ENCODE results near the gene C1orf21.

C1orf21 gene

DNA sequence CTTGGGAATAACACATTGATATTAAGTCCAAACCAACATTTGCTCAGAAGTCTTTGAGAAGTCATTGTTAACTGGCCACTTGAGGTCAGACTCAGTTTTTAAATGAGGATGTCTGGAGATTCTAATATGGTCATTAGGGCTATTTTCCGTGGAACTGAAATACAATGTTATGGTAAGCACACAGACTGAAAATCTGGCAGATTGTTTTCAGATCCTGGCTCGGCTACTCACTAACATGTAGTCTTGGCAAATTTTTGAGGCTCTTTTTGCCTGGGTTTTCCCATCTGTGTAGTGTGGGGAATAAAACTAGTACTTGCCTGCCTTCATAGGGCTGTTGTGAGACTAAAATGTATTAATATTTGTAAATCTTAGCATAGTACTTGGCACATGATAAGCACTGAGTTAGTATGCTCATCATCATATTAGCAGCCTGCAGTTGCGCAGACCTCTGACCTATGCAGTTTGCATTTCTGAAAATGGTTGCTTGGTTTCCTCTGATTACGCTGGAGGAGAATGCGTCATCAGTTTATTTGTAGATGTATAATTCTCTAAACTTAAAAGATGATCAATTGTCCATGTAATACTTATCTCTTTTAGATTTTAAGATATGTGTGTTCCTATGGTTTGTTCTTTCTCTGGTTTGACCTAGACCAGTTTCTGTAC is 100.8 kb downstream of the C1orf21 start:
- DNase-seq, result no peak

GRCh38 chr1:184489908-184490307 is 103.1 kb downstream of the C1orf21 start:
- no peak for DNase-seq

- no peak for DNase-seq
Observed at GRCh38 chr1:184492536-184492935, 105.7 kb downstream of the C1orf21 start.

DNA sequence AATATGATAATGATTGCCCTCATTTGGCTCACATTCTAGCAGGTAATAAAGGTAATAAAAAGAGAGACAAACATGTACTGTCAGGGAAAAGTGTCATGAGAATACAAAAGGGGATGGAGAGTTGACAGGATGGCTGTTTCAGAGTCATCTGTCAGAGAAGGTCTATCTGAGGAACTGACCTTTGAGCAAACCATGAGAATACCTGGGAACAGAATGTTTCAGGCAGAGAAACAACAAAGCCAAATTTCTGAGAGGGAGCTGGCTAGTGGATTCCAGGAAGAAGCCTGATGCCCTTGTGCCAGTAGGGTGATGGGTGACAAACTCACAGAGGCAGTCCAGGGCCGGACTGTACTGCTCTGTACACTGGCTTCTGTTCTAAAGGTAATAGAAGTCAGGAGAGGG is 107.2 kb downstream of the C1orf21 start:
- no peak for DNase-seq

DNA sequence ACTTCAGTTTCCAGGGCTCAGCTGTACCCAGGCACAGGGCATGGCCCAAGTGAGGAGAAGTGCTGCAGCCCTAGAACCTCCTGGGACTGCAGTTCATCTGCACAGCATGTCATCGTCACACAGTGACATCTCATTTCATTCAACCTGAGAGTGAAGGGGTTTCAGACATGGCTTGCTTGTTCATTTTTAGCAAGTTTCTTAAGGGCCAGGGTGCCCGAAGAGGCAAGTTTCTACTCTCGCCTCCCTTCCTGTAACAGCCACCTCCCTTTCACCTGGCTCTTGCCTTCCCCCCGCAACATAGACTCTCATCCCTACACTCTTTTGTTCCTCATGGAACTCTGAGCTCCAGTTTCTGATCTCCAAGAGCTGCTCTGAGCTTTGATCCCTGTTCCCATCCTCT is 108.1 kb downstream of the C1orf21 start:
- no peak for DNase-seq

DNA sequence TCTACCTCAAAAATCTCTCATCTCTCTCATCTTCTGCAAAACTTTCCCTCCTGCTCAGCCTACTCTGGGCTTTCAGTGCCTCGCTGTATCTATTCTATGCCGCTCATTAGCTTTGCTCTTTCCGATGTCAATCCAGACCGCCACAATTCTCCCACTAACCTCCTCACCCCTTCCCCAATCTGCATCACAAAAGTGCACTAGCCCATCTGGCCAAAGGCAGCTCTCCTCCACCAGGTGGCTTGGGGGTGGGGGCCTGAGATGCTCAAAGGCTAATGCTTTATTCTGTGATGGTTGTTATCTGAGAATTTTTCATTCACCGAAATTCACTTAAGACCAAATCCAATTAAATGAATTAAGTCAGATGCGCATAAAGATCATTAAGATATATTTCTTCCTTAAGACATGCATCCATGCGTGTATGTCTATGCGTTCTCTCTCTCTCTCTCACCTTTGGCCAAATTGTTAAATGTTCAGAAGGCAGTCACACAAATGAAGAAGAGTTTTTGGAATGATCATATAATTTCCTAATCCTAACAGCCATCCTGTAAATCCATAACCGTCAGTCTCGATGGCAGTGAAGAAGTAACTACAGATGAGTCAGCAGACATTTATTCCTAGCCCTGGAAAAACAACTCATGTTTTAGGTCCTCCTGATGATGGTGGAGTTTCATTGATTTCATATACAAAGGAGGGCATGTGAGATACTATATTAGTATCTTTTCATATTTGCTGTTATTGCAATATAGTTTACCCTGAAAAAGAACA is 111.3 kb downstream of the C1orf21 start:
- DNase-seq, result no peak

- DNase-seq, result no peak
Observed at GRCh38 chr1:184499616-184500015, 112.8 kb downstream of the C1orf21 start.

DNA sequence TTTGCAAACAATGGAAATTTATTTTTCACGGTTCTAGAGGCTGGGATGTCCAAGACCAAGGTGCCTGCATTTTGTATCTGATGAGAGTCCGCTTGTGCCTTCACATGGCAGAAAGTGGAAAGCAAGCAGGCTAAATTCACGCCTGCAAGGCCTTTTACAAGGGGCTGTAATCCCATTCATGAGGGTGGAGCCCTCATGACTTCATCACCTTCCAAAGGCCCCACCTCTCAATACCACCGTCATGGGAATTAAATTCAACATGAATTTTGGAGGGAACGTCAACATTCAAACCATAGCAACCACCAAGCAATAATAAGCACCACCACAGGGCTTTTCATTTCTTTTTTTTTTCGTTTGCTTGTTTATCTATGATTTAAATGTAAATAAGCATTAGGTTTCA is 115.3 kb downstream of the C1orf21 start:
- peak; percentile 28 to 34 for DNase-seq

DNA sequence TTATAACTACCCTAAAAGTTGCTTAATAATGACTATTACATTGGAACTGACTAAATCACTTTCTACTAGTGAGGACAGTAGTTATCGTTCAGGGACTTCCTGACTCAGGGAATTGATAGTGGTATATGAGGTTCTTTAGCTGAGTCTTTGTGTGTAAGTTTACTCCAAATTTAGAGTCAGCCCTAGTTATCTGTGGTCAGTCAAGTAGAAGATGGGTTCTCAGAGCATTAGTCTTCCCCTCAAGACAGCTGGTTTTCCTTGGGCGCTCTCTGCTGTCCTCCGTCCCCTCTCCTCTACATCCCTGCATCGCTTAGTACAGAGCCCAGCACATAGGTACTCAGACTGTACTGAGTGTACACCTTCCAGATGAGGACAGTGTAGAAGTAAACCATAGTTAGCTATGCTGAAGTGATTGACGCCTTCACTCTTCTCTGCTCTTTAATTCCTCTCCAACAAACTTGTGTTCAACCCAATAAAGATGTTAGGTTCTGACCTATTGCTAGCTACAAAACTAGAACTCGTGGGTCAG is 116.5 kb downstream of the C1orf21 start:
- DNase-seq, result no peak

DNA sequence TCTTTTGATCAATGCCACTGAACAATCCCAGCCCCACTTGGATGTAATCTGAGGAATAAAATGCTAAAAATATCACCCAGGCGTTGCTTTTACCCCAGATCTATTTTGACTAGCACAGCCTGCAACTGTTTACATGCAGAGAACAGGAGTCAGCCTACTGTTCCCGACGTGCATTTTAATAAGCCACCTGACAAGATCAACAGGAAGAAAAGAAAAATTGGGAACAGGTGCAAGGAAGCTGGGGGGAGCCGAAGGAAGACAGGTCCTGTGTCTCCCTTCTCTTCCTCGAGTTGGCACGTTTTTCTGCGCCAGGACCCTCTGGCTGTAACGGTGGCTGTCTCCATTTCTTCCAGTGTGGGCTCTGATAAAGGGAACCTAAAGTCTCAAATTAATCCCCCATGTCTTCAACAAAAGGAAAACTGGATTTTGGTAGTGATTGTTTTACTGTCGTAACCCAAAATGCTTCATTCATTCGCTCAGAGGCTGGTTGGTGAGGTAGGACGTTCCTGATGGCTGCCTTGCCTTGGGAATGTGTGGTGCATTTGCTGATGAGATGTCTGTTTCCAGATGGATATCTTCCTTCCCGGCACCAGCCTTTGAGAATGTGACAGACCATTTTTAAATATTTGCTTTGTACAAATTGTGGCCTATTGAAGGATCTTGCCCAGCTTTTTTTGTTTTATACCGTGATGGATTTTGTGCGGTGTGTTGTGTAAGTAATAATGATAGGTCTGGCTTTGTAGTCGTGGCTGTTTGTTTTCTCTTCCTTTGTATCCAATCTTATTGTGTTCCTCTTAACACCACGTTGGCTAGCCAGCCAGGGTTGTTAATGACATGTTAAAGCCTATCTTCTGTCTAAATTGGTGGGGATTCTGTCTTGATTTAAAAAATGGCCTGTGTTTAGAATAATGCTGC is 117.5 kb downstream of the C1orf21 start:
- DNase-seq, result peak; percentile 54 to 65

- DNase-seq, result no peak
Observed at GRCh38 chr1:184504955-184505338, 118.1 kb downstream of the C1orf21 start.

DNA sequence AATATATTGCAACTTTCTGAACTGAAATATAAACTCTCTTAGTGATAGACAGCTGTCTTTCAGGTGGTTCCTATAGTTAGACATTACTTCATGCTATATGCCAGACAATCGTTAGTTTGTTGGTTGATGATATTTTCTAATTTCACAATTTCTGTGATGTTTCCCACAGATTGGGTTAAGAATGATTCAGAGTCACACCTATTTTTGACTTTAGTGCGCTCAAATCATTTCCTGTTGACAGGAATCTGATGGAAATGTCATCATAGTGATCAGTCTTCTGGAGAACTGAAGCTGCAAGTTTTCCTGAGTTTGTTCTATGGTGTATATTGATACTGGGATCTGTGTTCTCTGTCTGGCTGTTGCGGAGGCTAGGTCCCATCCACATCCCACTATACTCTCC is 119.7 kb downstream of the C1orf21 start:
- no peak for DNase-seq

GRCh38 chr1:184507165-184507564 is 120.3 kb downstream of the C1orf21 start:
- no peak for DNase-seq

- no peak for DNase-seq
Observed at GRCh38 chr1:184507604-184508280, 120.9 kb downstream of the C1orf21 start.

- no peak for DNase-seq
Observed at GRCh38 chr1:184509105-184509504, 122.3 kb downstream of the C1orf21 start.

DNA sequence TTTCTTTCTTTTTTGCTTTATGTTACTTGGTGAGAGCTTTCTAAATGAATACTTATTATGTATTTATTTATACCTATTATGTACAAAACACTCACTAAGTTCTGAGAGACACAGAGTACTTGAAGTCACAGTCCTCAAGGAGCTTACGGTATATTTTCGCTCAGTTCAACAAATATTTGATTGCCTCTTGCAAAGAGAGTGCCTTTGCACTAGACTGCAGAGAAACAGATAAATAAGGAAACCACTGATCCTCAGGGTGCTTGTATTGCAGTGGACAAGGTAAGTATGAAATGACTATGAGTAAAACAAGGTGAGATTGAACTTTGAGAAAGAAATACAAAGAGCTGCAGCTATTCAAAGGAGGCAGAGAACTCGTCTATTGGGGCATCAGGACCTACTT is 123.3 kb downstream of the C1orf21 start:
- no peak for DNase-seq

DNA sequence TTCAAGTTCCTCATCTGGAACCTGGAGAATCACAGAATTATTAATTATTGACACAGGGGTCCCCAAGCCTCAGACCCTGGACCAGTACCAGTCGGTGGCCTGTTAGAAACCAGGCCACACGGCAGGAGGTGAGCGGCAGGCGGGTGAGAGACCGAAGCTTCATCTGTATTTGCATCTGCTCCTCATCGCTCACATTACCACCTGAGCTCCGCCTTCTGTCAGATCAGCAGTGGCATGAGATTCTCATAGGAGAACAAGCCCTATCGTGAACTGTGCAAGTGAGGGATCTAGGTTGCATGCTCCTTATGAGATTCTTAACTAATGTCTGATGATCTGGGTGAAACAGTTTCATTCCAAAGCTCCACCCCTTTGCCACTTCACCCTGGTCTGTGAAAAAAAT is 125.9 kb downstream of the C1orf21 start:
- no peak for DNase-seq

DNA sequence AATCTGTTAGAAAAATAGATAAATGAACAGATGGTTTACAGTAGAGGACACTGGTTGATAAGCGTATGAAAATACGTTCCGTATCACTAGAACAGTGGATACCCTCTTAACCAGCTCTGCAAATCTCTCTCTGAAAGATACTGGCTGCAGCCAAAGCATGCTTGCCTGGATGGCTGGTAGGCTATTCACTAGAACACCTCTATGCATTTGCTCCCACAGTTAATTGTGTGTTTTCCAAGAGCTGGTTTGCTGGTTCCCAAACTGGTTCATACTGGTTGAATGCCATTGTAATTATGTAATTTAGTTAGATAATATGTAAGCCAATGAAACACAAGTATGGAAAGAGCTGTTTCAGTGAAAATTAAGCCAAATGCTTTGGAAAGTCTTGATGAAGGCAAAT is 126.6 kb downstream of the C1orf21 start:
- DNase-seq, result no peak

GRCh38 chr1:184513966-184514365 is 127.1 kb downstream of the C1orf21 start:
- DNase-seq, result no peak

DNA sequence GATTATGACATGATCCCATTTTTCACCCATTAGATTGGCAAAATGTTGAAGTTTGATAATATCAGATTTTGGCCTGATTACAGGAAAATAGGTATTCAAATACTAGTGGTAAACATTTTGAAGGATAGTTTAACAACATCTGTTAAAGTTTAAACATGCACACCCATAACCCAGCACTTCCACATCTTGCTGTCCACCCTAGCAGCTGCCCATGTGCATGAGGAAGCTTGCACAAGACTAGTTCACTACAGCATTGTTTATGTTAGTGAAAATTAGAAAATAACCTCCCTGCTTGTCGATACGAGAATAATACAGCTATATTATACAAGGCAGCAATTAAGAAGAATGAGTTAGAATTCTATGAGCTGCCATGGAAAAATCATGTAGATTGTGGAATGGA is 127.6 kb downstream of the C1orf21 start:
- DNase-seq, result no peak

DNA sequence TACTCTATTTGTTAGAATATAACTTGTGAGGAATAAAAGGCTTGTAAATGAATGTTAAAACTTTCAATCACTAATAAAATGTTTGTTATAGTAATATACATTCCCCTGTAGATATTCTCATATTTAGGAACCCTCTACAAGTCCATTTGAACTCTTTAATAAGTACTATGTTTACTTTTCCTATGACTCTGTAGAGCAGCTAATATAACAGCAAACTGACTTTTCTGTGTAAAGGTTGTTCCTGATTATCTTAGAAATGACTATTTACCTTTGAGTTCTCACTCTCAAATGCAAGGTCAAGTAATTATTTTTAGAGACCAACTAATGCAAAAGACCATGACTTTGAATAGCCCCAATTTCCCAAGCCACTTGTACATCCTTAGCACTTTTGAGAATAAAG is 130.3 kb downstream of the C1orf21 start:
- DNase-seq, result no peak

DNA sequence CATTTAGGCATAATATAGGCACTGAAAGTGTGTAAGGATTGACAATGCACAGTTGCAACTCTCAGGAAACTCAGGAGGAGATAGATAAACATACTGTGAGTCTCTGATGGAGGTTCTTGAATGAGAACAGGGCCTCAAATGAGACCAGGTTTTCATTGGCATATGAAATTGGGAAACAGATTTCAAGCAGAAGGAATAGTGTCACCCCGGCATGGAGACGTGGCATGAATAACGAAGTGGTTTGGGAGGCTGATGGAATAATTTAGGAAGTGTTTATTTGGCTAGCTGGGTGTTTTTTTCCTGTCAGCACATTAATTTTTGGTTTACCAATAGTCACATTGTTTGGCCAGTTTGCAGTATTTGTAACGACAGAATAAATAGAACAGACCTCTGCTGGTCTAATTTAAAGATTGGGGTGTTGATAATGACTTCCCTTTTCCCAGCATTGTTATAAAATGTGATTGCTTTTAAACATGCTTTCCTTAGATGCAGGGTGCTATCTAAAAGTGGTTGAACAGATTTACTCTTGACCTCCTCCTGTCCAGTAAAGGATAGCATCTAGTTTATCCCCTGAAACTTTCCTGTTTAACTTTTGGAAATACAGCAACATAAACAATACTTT is 132.0 kb downstream of the C1orf21 start:
- DNase-seq, result no peak
